Osteocyte (in vitro differentiated cells): ENCODE data around the gene TTC34. TPM values are rescaled to one million over a fixed set of nuclear protein-coding genes. Genes with fewer than 3 reads are reported as not detected.

Source experiments
- DNase-seq: peaks from one replicate; pipeline ENCODE4 v3.0.0; 2021; ENCODE audit warnings: mixed read lengths; ENCODE audit not compliant: unreplicated experiment; ENCODE audit errors: extremely low spot score
- H3K27ac Mint-ChIP-seq: one replicate; pipeline ENCODE4 v1.8.0; 2021; ENCODE audit warnings: mild to moderate bottlenecking, mixed read lengths; ENCODE audit not compliant: unreplicated experiment
- H3K27me3 Mint-ChIP-seq: one replicate; pipeline ENCODE4 v1.8.0; 2021; ENCODE audit warnings: mixed read lengths; ENCODE audit not compliant: unreplicated experiment
- H3K36me3 Mint-ChIP-seq: one replicate; pipeline ENCODE4 v1.8.0; 2021; ENCODE audit warnings: mixed read lengths; ENCODE audit not compliant: unreplicated experiment
- H3K4me1 Mint-ChIP-seq: one replicate; pipeline ENCODE4 v1.8.0; 2021; ENCODE audit warnings: mixed read lengths; ENCODE audit not compliant: unreplicated experiment
- H3K4me3 Mint-ChIP-seq: one replicate; pipeline ENCODE4 v1.8.0; 2021; ENCODE audit warnings: mild to moderate bottlenecking, moderate library complexity, mixed read lengths; ENCODE audit not compliant: unreplicated experiment
- H3K9me3 Mint-ChIP-seq: one replicate; pipeline ENCODE4 v1.8.0; 2021; ENCODE audit warnings: mixed read lengths; ENCODE audit not compliant: unreplicated experiment
- CTCF ChIP-seq: fragments of 200-600 bp; sonication (generic); IDR thresholded peaks from 2 replicates; pipeline ENCODE4 v1.5.0; 2021; ENCODE audit warnings: antibody characterized with exemption, mild to moderate bottlenecking, moderate library complexity
- total RNA-seq: library from RNA; stranded (reverse); gene quantifications from 2 replicates; pipeline ENCODE4 v1.2.1, GENCODE V29; 2021

Gene TTC34
- total RNA-seq, 1 donor from 2014 or later, result 1.7 TPM

GRCh38 chr1:2835650-2836159 is 34.2 kb upstream of the TTC34 start:
- peaks cover 2% of the 10 kb centered on the region for H3K36me3 Mint-ChIP-seq
- H3K27ac Mint-ChIP-seq, result no peak overlapping the region
- H3K27me3 Mint-ChIP-seq, result no peaks in the 10 kb centered on the region
- H3K9me3 Mint-ChIP-seq, result peaks cover 3% of the 10 kb centered on the region
- no peaks in the 10 kb centered on the region for H3K4me1 Mint-ChIP-seq
- no peak overlapping the region for H3K4me3 Mint-ChIP-seq
- no peak for DNase-seq
- no peak for TF ChIP-seq CTCF

DNA sequence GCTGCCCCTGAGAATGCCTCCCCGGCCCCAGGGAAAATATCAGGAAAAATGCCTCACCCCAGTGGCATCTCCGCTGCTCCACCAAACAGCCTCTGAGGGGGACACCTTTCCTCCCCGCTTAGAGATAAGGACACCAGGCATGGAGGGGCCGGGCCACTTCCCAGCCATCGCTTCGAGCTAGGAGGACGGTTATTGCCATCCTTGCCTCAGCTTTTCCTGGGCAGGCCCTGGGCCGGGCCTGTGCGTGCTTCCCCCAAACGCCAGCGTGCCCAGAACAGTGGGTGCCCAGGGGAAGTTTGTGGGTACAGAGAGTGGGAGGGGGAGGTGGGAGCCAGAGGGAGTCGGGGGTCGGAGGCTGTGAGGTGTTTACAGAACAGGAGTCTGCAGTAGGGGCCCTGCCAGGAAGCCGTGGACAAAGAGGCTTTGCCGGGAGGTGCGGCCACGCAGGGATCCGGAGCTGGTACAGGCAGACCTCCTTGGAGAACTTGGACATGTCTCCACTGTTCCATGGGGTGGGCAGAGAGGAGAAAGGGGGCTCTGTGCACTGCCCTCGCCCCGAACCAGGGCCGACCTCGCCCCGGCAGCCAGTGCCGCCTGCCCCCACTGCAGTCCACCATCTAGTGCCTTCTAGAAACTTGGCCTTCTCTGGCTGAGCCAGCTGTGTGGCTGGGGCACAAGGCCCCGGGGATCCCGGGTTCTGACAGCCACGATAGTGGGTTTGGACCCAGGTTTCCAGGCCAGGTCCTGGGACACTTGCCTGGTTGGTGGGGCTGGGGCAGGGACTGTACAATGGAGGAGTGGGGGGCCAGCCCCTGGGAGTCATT is 33.5 kb upstream of the TTC34 start:
- peaks cover 3% of the 10 kb centered on the region for H3K9me3 Mint-ChIP-seq

GRCh38 chr1:2834146-2834475 is 32.6 kb upstream of the TTC34 start:
- H3K27ac Mint-ChIP-seq, result no peak overlapping the region
- no peaks in the 10 kb centered on the region for H3K27me3 Mint-ChIP-seq
- no peak for TF ChIP-seq CTCF
- H3K4me1 Mint-ChIP-seq, result no peaks in the 10 kb centered on the region
- H3K9me3 Mint-ChIP-seq, result peaks cover 3% of the 10 kb centered on the region
- H3K4me3 Mint-ChIP-seq, result no peak overlapping the region
- peaks cover 2% of the 10 kb centered on the region for H3K36me3 Mint-ChIP-seq
- DNase-seq, result no peak

More for the DNA sequence above, 33.5 kb upstream of the TTC34 start:
- no peak for TF ChIP-seq CTCF
- no peak for DNase-seq
- Mint-ChIP-seq H3K27ac (no peak overlapping the region), H3K4me1 (no peaks in the 10 kb centered on the region), H3K4me3 (no peak overlapping the region), H3K36me3 (peaks cover 2% of the 10 kb centered on the region), H3K27me3 (no peaks in the 10 kb centered on the region)

GRCh38 chr1:2833454-2834145 is 32.1 kb upstream of the TTC34 start:
- no peak for TF ChIP-seq CTCF
- Mint-ChIP-seq H3K9me3 (peaks cover 3% of the 10 kb centered on the region), H3K36me3 (peaks cover 2% of the 10 kb centered on the region), H3K4me3 (no peak overlapping the region), H3K27me3 (no peaks in the 10 kb centered on the region), H3K27ac (no peak overlapping the region), H3K4me1 (no peaks in the 10 kb centered on the region)
- no peak for DNase-seq
